Activated CD8-positive, alpha-beta T cell treated with anti-CD3 and anti-CD28 coated beads for 36 hours (primary cell): ENCODE measurements around the gene KNDC1. TPM values are rescaled to one million over a fixed set of nuclear protein-coding genes. Genes with fewer than 3 reads are reported as not detected.

ENCODE experiments used
- ATAC-seq: fragments of 200-7000 bp; cut with Tn5 transposase; one replicate; pipeline ENCODE4 v1.10.0; 2021; ENCODE audit warnings: mild to moderate bottlenecking, moderate library complexity
- CTCF ChIA-PET: fragments of 350-600 bp; sonication (Branson Sonifier 250); formaldehyde crosslinking; loops from one replicate; lab custom pipeline; 2021; ENCODE audit warnings: antibody characterized with exemption; lab: Charles Lee
- POLR2A ChIA-PET: fragments of 350-600 bp; sonication (Branson Sonifier 250); formaldehyde crosslinking; loops from one replicate; lab custom pipeline; 2021; ENCODE audit warnings: antibody characterized with exemption; lab: Charles Lee
- DNase-seq: peaks from one replicate; pipeline ENCODE4 v3.0.0-alpha.2; 2020
- H3K27ac Mint-ChIP-seq: one replicate; pipeline ENCODE4 v1.8.0; 2021; ENCODE audit warnings: mild to moderate bottlenecking, mixed read lengths
- H3K27me3 Mint-ChIP-seq: one replicate; pipeline ENCODE4 v1.8.0; 2021; ENCODE audit warnings: mixed read lengths
- H3K36me3 Mint-ChIP-seq: one replicate; pipeline ENCODE4 v1.8.0; 2021; ENCODE audit warnings: low read depth, mixed read lengths
- H3K4me1 Mint-ChIP-seq: one replicate; pipeline ENCODE4 v1.8.0; 2021; ENCODE audit warnings: low read depth, mixed read lengths
- H3K4me3 Mint-ChIP-seq: one replicate; pipeline ENCODE4 v1.8.0; 2021; ENCODE audit warnings: mild to moderate bottlenecking, moderate library complexity, mixed read lengths
- H3K9me3 Mint-ChIP-seq: one replicate; pipeline ENCODE4 v1.8.0; 2021; ENCODE audit warnings: mixed read lengths
- CTCF ChIP-seq: fragments of 200-600 bp; IDR thresholded peaks from one replicate; pipeline ENCODE4 v1.8.0; 2022; ENCODE audit warnings: antibody characterized with exemption, mild to moderate bottlenecking
- intact Hi-C: fragments of 100-400 bp; cut with micrococcal nuclease; formaldehyde crosslinking; loops from one replicate; pipeline ENCODE4 v1.10.0; 2022
- total RNA-seq, 2 experiments: library from RNA; stranded (reverse); gene quantifications; one replicate each; pipeline ENCODE4 v1.2.3, GENCODE V29; 2021

The KNDC1 gene
- total RNA-seq, 2 experiments from 2014 or later = not detected

GRCh38 chr10:133266056-133266795, 106.2 kb downstream of the KNDC1 start:
- Mint-ChIP-seq H3K9me3 (no peaks in the 10 kb centered on the region), H3K27ac (no peak overlapping the region), H3K4me3 (no peak overlapping the region), H3K27me3 (no peaks in the 10 kb centered on the region), H3K36me3 (peaks cover 9% of the 10 kb centered on the region), H3K4me1 (peaks cover 26% of the 10 kb centered on the region)
- no peak for DNase-seq
- no peak for TF ChIP-seq CTCF
- intact Hi-C loops = no loop called here
- CTCF ChIA-PET = interaction anchor here (1.5 kb wide), 1 partner anchor 42 kb away, joined by 5 read pairs; no protein-coding TSS in a partner anchor
- no peak for ATAC-seq
- POLR2A ChIA-PET = interaction anchor here (1.0 to 2.4 kb wide), 2 partner anchors 10 to 14 kb away, joined by 3 to 8 read pairs; partner anchors contain the start of gene ADAM8

DNA sequence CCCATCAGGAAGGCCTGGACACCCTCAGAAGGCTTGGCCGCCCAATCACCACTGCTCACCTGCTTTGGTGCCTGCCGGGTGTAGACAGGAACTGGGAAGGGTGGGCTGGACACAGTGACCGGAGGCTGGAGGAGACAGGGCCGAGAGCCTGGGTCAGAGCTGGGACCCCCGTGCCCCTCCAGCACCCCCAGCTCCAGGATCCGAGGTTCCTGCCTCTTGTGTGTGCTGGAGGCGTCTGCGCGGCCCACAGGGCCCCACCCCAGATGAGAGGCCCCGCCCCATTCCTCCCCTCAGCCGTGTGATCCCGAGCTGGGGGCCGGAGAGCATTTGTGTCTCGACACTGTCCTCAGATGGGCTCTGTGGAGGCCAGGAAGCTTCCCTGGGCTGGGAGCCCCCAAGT, 107.3 kb downstream of the KNDC1 start:
- H3K36me3 Mint-ChIP-seq = peaks cover 13% of the 10 kb centered on the region
- POLR2A ChIA-PET = interaction anchor here (1.3 to 2.4 kb wide), 2 partner anchors 9 to 10 kb away, joined by 4 to 8 read pairs; partner anchors contain the start of gene ADAM8

GRCh38 chr10:133267829-133268228, 107.8 kb downstream of the KNDC1 start:
- H3K9me3 Mint-ChIP-seq = no peaks in the 10 kb centered on the region
- no peaks in the 10 kb centered on the region for H3K27me3 Mint-ChIP-seq
- ATAC-seq = no peak
- intact Hi-C loops = no loop called here
- DNase-seq = no peak
- ChIA-PET POLR2A (interaction anchor here (1.3 to 2.4 kb wide), 2 partner anchors 8 to 10 kb away, joined by 4 to 8 read pairs; partner anchors contain the start of gene ADAM8), CTCF (interaction anchor here (1.5 kb wide), 1 partner anchor 40 kb away, joined by 5 read pairs; no protein-coding TSS in a partner anchor)
- peaks cover 8% of the 10 kb centered on the region for H3K36me3 Mint-ChIP-seq
- no peak for TF ChIP-seq CTCF
- H3K27ac Mint-ChIP-seq = no peak overlapping the region
- peaks cover 18% of the 10 kb centered on the region for H3K4me1 Mint-ChIP-seq
- H3K4me3 Mint-ChIP-seq = no peak overlapping the region

More for the DNA sequence above, 107.3 kb downstream of the KNDC1 start:
- Mint-ChIP-seq H3K4me1 (peaks cover 23% of the 10 kb centered on the region), H3K4me3 (no peak overlapping the region), H3K27me3 (no peaks in the 10 kb centered on the region), H3K27ac (no peak overlapping the region), H3K9me3 (no peaks in the 10 kb centered on the region)
- DNase-seq (no peak), ATAC-seq (no peak)
- no peak for TF ChIP-seq CTCF
- CTCF ChIA-PET = interaction anchor here (0.8 to 1.5 kb wide), 2 partner anchors 41 to 62 kb away, joined by 3 to 5 read pairs; no protein-coding TSS in a partner anchor
- intact Hi-C loops = no loop called here

- CTCF ChIA-PET = no interaction called here
- peaks cover 12% of the 10 kb centered on the region for H3K4me1 Mint-ChIP-seq
- POLR2A ChIA-PET = no interaction called here
- H3K4me3 Mint-ChIP-seq = no peak overlapping the region
- peaks cover 4% of the 10 kb centered on the region for H3K36me3 Mint-ChIP-seq
- no peak for TF ChIP-seq CTCF
- H3K27me3 Mint-ChIP-seq = no peaks in the 10 kb centered on the region
- no peak overlapping the region for H3K27ac Mint-ChIP-seq
- DNase-seq (no peak), ATAC-seq (no peak)
- H3K9me3 Mint-ChIP-seq = no peaks in the 10 kb centered on the region
- intact Hi-C loops = no loop called here
These were observed 108.5 kb downstream of the KNDC1 start for GRCh38 chr10:133268532-133268931.

- ChIA-PET CTCF (no interaction called here), POLR2A (no interaction called here)
- Mint-ChIP-seq H3K36me3 (peaks cover 4% of the 10 kb centered on the region), H3K27me3 (no peaks in the 10 kb centered on the region), H3K4me3 (no peak overlapping the region), H3K27ac (no peak overlapping the region), H3K9me3 (no peaks in the 10 kb centered on the region), H3K4me1 (peaks cover 10% of the 10 kb centered on the region)
- ATAC-seq (no peak), DNase-seq (no peak)
- intact Hi-C loops = no loop called here
- TF ChIP-seq CTCF = no peak
These were observed 109.3 kb downstream of the KNDC1 start for GRCh38 chr10:133269367-133269766.
